Neural cell (in vitro differentiated cells): ENCODE data around the gene RPS6KA2. TPM values are rescaled to one million over a fixed set of nuclear protein-coding genes. Genes with fewer than 3 reads are reported as not detected.

Experiments
- H2AFZ ChIP-seq: fragments of 200-600, 300-800 bp; sonication (generic), shearing (Covaris generic); 2 replicates; pipeline ENCODE4 v1.6.0; 2014; ENCODE audit warnings: low read depth, mild to moderate bottlenecking, antibody characterized with exemption, low read length, moderate library complexity
- H3F3A ChIP-seq: fragments of 200-600 bp; shearing (Covaris generic); 2 replicates; pipeline ENCODE4 v1.6.1; 2016; ENCODE audit warnings: mild to moderate bottlenecking, moderate library complexity, mixed read lengths, antibody characterized with exemption, low read length; ENCODE audit not compliant: insufficient read depth, poor library complexity, severe bottlenecking
- H3K27ac ChIP-seq: fragments of 200-600, 300-800 bp; sonication (generic), shearing (Covaris generic); 2 replicates; pipeline ENCODE4 v1.5.1; 2014; ENCODE audit warnings: mild to moderate bottlenecking, low read length, moderate library complexity
- H3K27me3 ChIP-seq: fragments of 300-800, 200-600 bp; sonication (generic), shearing (Covaris generic); 2 replicates; pipeline ENCODE4 v1.6.0; 2014; ENCODE audit warnings: mild to moderate bottlenecking, low read depth, low read length, moderate library complexity; ENCODE audit not compliant: insufficient read depth
- H3K36me3 ChIP-seq: fragments of 300-800, 200-600 bp; sonication (generic), shearing (Covaris generic); 2 replicates; pipeline ENCODE4 v1.5.1; 2014; ENCODE audit warnings: mild to moderate bottlenecking, antibody characterized with exemption, low read length, moderate library complexity; ENCODE audit not compliant: insufficient read depth
- H3K4me2 ChIP-seq: fragments of 300-800, 200-600 bp; sonication (generic), shearing (Covaris generic); 2 replicates; pipeline ENCODE4 v1.6.0; 2014; ENCODE audit warnings: mild to moderate bottlenecking, low read length
- H3K4me3 ChIP-seq: fragments of 300-800, 200-600 bp; sonication (generic), shearing (Covaris generic); 2 replicates; pipeline ENCODE4 v1.5.1; 2014; ENCODE audit warnings: mild to moderate bottlenecking, low read length, moderate library complexity
- H3K79me2 ChIP-seq: fragments of 200-600 bp; shearing (Covaris generic); replicated peaks from 2 replicates; pipeline ENCODE4 v1.6.0; 2014; ENCODE audit warnings: mild to moderate bottlenecking, low read length, moderate library complexity; ENCODE audit not compliant: insufficient read depth
- H3K9ac ChIP-seq: fragments of 300-800, 200-600 bp; sonication (generic), shearing (Covaris generic); 2 replicates; pipeline ENCODE4 v1.6.1; 2016; ENCODE audit warnings: mild to moderate bottlenecking, low read length, mixed read lengths
- H3K9me2 ChIP-seq: fragments of 200-600 bp; shearing (Covaris generic); 2 replicates; pipeline ENCODE4 v1.6.1; 2016; ENCODE audit warnings: mild to moderate bottlenecking, low read length, mixed read lengths; ENCODE audit not compliant: insufficient read depth
- H3K9me3 ChIP-seq: fragments of 200-600, 300-800 bp; sonication (generic), shearing (Covaris generic); 2 replicates; pipeline ENCODE4 v1.6.1; 2016; ENCODE audit warnings: mild to moderate bottlenecking, mixed run types, low read length, moderate library complexity, mixed read lengths
- H4K20me1 ChIP-seq: fragments of 200-600 bp; shearing (Covaris generic); 2 replicates; pipeline ENCODE4 v1.6.1; 2016; ENCODE audit warnings: mild to moderate bottlenecking, mixed run types; ENCODE audit not compliant: insufficient read depth
- EP300 ChIP-seq: fragments of 450-650 bp; conservative IDR thresholded peaks from 2 replicates; pipeline ENCODE4 v1.6.1; 2014; ENCODE audit warnings: antibody characterized with exemption, mild to moderate bottlenecking, moderate library complexity; ENCODE audit not compliant: poor library complexity, severe bottlenecking
- EZH2 ChIP-seq: fragments of 200-600, 300-800 bp; shearing (Covaris generic), sonication (generic); IDR thresholded peaks from 2 replicates; pipeline ENCODE4 v1.6.1; 2014; ENCODE audit warnings: antibody characterized with exemption, low read length, borderline replicate concordance, mild to moderate bottlenecking; ENCODE audit not compliant: insufficient read depth, poor library complexity, severe bottlenecking
- MXI1 ChIP-seq: fragments of 450-650 bp; conservative IDR thresholded peaks from 2 replicates; pipeline ENCODE4 v1.6.1; 2014; ENCODE audit warnings: antibody characterized with exemption, mild to moderate bottlenecking; ENCODE audit not compliant: poor library complexity, severe bottlenecking
- POLR2AphosphoS5 ChIP-seq: IDR thresholded peaks from 2 replicates; pipeline ENCODE4 v1.6.1; 2012
- RAD21 ChIP-seq: fragments of 450-650 bp; conservative IDR thresholded peaks from 2 replicates; pipeline ENCODE4 v1.6.1; 2014; ENCODE audit warnings: antibody characterized with exemption, mild to moderate bottlenecking, moderate library complexity
- REST ChIP-seq: IDR thresholded peaks from 2 replicates; pipeline ENCODE4 v1.6.1; 2012; ENCODE audit warnings: borderline replicate concordance
- SMC3 ChIP-seq: fragments of 450-650 bp; conservative IDR thresholded peaks from 2 replicates; pipeline ENCODE4 v1.6.1; 2014; ENCODE audit warnings: antibody characterized with exemption, mild to moderate bottlenecking, moderate library complexity; ENCODE audit not compliant: poor library complexity
- TAF1 ChIP-seq: IDR thresholded peaks from 2 replicates; pipeline ENCODE4 v1.6.1; 2012; ENCODE audit warnings: low read depth
- polyA plus RNA-seq: library from polyadenylated mRNA; depleted of rRNA; stranded (reverse); fragments of >200 nt; gene quantifications from 2 replicates; pipeline ENCODE4 v1.2.3, GENCODE V29; 2014
- TF ChIP-seq, protein P1 (sequence below): fragments of 450-650 bp; IDR thresholded peaks from 2 replicates; pipeline ENCODE4 v1.5.1; 2014; ENCODE audit warnings: antibody characterized with exemption, mild to moderate bottlenecking, moderate library complexity; ENCODE audit not compliant: poor library complexity, severe bottlenecking

The RPS6KA2 gene
- polyA plus RNA-seq, 1 donor from 2014 or later: 34.3 TPM

DNA sequence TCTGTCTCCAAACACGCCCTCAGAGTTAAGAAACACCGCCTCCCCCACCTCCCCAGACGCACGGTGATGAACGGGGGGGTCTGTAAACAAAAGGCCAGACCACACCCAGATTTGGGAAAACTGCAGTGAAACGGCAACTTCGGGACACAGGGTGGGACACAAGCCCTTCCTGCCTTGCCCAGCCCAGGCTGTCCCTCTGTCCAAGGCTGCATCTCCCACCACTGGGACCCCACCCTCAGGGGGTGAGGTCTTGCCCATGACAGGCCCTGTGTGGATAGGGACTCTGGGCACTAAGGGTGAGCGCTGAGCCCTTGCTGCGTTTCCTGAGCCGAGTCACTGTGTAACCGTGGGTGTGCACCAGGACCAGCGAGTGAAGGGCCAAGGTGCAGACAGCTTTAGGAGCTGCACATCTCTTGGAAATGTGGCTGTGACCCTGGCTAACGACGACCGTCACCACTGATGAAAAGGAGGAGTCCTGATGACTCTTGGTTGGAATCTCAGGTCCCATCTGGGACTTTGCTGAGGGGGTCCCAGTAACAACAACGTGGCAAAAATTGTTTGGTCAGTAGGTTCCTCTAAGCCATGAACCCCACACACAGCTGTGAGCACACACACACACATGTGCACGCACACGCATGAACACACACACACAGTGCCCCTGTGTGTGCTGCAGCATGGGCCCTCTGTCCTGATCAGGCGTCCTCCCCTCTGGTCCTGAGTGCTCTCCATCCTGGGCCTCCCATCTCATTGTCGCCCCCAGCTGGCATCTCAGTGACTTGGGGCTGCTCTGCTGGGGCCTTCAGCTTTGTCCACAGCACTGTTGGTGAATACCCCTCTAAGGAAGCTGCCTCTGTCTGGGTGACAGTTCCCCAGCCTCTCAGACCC lies 141.2 kb downstream of the RPS6KA2 start:
- H3K36me3 ChIP-seq: peaks cover 11% of the 10 kb centered on the region
- no peak overlapping the region for H3K27ac ChIP-seq
- no peaks in the 10 kb centered on the region for H4K20me1 ChIP-seq
- no peaks in the 10 kb centered on the region for H3K27me3 ChIP-seq
- no peak overlapping the region for H3K9ac ChIP-seq
- no peaks in the 10 kb centered on the region for H3K9me2 ChIP-seq
- no peaks in the 10 kb centered on the region for H3F3A ChIP-seq
- no peak overlapping the region for H3K4me3 ChIP-seq
- no peak overlapping the region for H2AFZ ChIP-seq
- no peak overlapping the region for H3K4me2 ChIP-seq
- H3K9me3 ChIP-seq: no peaks in the 10 kb centered on the region
- no peak for TF ChIP-seq RAD21
- no peak for TF ChIP-seq EZH2
- TF ChIP-seq, protein P1, sequence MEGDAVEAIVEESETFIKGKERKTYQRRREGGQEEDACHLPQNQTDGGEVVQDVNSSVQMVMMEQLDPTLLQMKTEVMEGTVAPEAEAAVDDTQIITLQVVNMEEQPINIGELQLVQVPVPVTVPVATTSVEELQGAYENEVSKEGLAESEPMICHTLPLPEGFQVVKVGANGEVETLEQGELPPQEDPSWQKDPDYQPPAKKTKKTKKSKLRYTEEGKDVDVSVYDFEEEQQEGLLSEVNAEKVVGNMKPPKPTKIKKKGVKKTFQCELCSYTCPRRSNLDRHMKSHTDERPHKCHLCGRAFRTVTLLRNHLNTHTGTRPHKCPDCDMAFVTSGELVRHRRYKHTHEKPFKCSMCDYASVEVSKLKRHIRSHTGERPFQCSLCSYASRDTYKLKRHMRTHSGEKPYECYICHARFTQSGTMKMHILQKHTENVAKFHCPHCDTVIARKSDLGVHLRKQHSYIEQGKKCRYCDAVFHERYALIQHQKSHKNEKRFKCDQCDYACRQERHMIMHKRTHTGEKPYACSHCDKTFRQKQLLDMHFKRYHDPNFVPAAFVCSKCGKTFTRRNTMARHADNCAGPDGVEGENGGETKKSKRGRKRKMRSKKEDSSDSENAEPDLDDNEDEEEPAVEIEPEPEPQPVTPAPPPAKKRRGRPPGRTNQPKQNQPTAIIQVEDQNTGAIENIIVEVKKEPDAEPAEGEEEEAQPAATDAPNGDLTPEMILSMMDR: no peak
- no peak for TF ChIP-seq REST
- TF ChIP-seq TAF1: no peak
- no peaks in the 10 kb centered on the region for H3K79me2 ChIP-seq

GRCh38 chr6:166484863-166485262 lies 142.2 kb downstream of the RPS6KA2 start:
- H2AFZ ChIP-seq: no peak overlapping the region
- no peak overlapping the region for H3K9ac ChIP-seq
- no peak for TF ChIP-seq EP300
- no peak for TF ChIP-seq MXI1
- no peak for TF ChIP-seq EZH2
- no peak for TF ChIP-seq RAD21
- no peak for TF ChIP-seq REST
- no peak for TF ChIP-seq TAF1
- no peak for TF ChIP-seq SMC3
- TF ChIP-seq, protein P1: no peak
- no peak for TF ChIP-seq POLR2AphosphoS5
- peaks cover 11% of the 10 kb centered on the region for H3K36me3 ChIP-seq
- no peak overlapping the region for H3K4me2 ChIP-seq
- no peaks in the 10 kb centered on the region for H4K20me1 ChIP-seq
- H3K4me3 ChIP-seq: no peak overlapping the region
- no peaks in the 10 kb centered on the region for H3K27me3 ChIP-seq
- no peaks in the 10 kb centered on the region for H3K9me3 ChIP-seq
- H3K79me2 ChIP-seq: no peaks in the 10 kb centered on the region
- H3K27ac ChIP-seq: no peak overlapping the region
- H3K9me2 ChIP-seq: no peaks in the 10 kb centered on the region
- H3F3A ChIP-seq: no peaks in the 10 kb centered on the region
